ENCODE results near the gene CST6. TPM values are rescaled to one million over a fixed set of nuclear protein-coding genes. Genes with fewer than 3 reads are reported as not detected.

Gene CST6
- total and polyA plus RNA-seq, 2 of the 13 experiments (the other 11 are each of a cell fraction or from before 2014, with no cell fraction given) = not detected

DNA sequence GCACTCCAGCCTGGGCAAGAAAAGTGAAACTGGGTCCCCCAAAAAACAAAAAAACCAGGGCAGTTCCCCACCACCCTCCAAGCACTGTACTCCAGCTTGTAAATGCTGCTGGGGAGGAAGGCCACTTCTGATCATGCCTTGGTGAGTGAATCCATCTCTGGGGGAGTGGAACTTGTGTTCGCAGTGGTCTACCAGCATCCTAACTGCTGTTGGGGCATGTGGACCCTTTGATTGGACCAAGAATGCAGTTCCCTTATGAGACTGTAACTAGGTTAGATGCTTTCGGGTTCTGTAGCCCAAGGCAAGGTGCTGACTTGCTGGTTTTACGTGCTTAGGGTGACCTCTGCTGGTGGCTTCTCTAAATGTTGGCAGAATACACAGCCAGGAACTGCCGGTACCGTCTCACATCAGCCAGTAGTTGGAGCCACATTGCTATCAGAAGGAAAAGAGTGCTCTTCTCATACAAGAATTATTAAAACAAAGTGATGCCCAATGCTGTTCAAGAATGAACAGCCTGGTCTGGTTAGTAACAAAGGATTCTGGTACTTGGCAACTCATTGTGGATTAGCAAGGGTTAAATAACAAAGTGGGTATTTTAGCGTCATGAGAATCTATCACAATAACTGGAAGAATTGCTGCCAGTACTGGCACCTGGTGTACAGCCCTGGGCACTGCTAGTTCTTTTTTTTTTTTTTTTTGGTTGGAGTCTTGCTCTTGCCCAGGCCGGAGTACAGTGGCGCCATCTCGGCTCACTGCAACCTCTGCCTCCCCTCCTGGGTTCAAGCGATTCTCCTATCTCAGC, 22.8 kb upstream of the CST6 start (continued):
- TF ChIP-seq, protein P1, sequence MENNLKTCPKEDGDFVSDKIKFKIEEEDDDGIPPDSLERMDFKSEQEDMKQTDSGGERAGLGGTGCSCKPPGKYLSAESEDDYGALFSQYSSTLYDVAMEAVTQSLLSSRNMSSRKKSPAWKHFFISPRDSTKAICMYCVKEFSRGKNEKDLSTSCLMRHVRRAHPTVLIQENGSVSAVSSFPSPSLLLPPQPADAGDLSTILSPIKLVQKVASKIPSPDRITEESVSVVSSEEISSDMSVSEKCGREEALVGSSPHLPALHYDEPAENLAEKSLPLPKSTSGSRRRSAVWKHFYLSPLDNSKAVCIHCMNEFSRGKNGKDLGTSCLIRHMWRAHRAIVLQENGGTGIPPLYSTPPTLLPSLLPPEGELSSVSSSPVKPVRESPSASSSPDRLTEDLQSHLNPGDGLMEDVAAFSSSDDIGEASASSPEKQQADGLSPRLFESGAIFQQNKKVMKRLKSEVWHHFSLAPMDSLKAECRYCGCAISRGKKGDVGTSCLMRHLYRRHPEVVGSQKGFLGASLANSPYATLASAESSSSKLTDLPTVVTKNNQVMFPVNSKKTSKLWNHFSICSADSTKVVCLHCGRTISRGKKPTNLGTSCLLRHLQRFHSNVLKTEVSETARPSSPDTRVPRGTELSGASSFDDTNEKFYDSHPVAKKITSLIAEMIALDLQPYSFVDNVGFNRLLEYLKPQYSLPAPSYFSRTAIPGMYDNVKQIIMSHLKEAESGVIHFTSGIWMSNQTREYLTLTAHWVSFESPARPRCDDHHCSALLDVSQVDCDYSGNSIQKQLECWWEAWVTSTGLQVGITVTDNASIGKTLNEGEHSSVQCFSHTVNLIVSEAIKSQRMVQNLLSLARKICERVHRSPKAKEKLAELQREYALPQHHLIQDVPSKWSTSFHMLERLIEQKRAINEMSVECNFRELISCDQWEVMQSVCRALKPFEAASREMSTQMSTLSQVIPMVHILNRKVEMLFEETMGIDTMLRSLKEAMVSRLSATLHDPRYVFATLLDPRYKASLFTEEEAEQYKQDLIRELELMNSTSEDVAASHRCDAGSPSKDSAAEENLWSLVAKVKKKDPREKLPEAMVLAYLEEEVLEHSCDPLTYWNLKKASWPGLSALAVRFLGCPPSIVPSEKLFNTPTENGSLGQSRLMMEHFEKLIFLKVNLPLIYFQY (CRISPR knock-in tag; IDR thresholded peaks at IDR 0.05; ENCODE audit: borderline replicate concordance) = 0 out of 2 replicates have a peak, but pooled peaks have one; percentile 44
- TF ChIP-seq ZFP36L2 (CRISPR knock-in tag; IDR thresholded peaks at IDR 0.05) = no peak
- TF ChIP-seq TBX2 (CRISPR knock-in tag; IDR thresholded peaks at IDR 0.05; ENCODE audit: borderline replicate concordance) = peak; percentile 34; the same call in 1 of the 2 replicates
- TF ChIP-seq GABPB1 (CRISPR knock-in tag; IDR thresholded peaks at IDR 0.05) = peak; percentile 16; the same call in 1 of the 2 replicates
- peak; percentile 46 for TF ChIP-seq SALL1 (CRISPR knock-in tag; IDR thresholded peaks at IDR 0.05)
- TF ChIP-seq RERE (CRISPR knock-in tag; IDR thresholded peaks at IDR 0.05; ENCODE audit: low read depth) = no peak
- TF ChIP-seq KMT2B (CRISPR knock-in tag; IDR thresholded peaks at IDR 0.05) = no peak
- no peak for TF ChIP-seq SIX4 (CRISPR knock-in tag; IDR thresholded peaks at IDR 0.05)
- TF ChIP-seq NR2C2 (CRISPR knock-in tag; IDR thresholded peaks at IDR 0.05; ENCODE audit: borderline replicate concordance) = no peak
- peak; percentile 73 to 91 for TF ChIP-seq HMGXB4 (CRISPR knock-in tag; IDR thresholded peaks at IDR 0.05; ENCODE audit: borderline replicate concordance in 1 of 2, low read depth in 1 of 2)
- TF ChIP-seq, protein P2, sequence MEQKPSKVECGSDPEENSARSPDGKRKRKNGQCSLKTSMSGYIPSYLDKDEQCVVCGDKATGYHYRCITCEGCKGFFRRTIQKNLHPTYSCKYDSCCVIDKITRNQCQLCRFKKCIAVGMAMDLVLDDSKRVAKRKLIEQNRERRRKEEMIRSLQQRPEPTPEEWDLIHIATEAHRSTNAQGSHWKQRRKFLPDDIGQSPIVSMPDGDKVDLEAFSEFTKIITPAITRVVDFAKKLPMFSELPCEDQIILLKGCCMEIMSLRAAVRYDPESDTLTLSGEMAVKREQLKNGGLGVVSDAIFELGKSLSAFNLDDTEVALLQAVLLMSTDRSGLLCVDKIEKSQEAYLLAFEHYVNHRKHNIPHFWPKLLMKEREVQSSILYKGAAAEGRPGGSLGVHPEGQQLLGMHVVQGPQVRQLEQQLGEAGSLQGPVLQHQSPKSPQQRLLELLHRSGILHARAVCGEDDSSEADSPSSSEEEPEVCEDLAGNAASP (CRISPR knock-in tag; IDR thresholded peaks at IDR 0.05; ENCODE audit: borderline replicate concordance) = peak; percentile 27; the same call in 1 of the 2 replicates
- TF ChIP-seq, protein P3, sequence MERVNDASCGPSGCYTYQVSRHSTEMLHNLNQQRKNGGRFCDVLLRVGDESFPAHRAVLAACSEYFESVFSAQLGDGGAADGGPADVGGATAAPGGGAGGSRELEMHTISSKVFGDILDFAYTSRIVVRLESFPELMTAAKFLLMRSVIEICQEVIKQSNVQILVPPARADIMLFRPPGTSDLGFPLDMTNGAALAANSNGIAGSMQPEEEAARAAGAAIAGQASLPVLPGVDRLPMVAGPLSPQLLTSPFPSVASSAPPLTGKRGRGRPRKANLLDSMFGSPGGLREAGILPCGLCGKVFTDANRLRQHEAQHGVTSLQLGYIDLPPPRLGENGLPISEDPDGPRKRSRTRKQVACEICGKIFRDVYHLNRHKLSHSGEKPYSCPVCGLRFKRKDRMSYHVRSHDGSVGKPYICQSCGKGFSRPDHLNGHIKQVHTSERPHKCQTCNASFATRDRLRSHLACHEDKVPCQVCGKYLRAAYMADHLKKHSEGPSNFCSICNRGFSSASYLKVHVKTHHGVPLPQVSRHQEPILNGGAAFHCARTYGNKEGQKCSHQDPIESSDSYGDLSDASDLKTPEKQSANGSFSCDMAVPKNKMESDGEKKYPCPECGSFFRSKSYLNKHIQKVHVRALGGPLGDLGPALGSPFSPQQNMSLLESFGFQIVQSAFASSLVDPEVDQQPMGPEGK (CRISPR knock-in tag; IDR thresholded peaks at IDR 0.05) = no peak

Measured in HepG2 (cell line).